ENCODE measurements around the gene PLCXD3. TPM values are rescaled to one million over a fixed set of nuclear protein-coding genes. Genes with fewer than 3 reads are reported as not detected.

Gene PLCXD3
- total and polyA plus RNA-seq, 2 of the 4 experiments (the other 2 are of a cell fraction) = under 0.01 to 0.02 TPM

GRCh38 chr5:41312066-41312465 lies 198.3 kb downstream of the PLCXD3 start:
- H3K79me1 ChIP-seq (ENCODE audit: low read depth in 1 of 2, low read length in 2 of 2) = no peaks in the 10 kb centered on the region
- no peak overlapping the region for H3K56ac ChIP-seq (ENCODE audit: extremely low read depth, insufficient read depth, low read length)
- H3K4me2 ChIP-seq (ENCODE audit: low read depth, low read length) = no peak overlapping the region
- no peak overlapping the region for H3K4ac ChIP-seq (ENCODE audit: low read depth, low read length)
- no peaks in the 10 kb centered on the region for H3K9me3 ChIP-seq (ENCODE audit: control insufficient read depth, insufficient read depth, low read length)
- dilution Hi-C loops (cut with HindIII; ENCODE audit: low sequenced_read_pairs, unreplicated experiment) = no loop called here
- intact Hi-C loops (cut with micrococcal nuclease) = no loop called here
- no peaks in the 10 kb centered on the region for H3K4me1 ChIP-seq (ENCODE audit: control insufficient read depth, insufficient read depth, low read length)
- H2BK20ac ChIP-seq (ENCODE audit: low read depth, low read length) = no peak overlapping the region
- no peak overlapping the region for H4K8ac ChIP-seq (ENCODE audit: low read depth in 2 of 2, low read length in 2 of 2)
- H2BK120ac ChIP-seq (ENCODE audit: low read depth, low read length) = no peak overlapping the region
- CTCF ChIA-PET = interaction anchor here (0.8 kb wide), 1 partner anchor 41 kb away, joined by 7 read pairs; no protein-coding TSS in a partner anchor
- no peak overlapping the region for H3K18ac ChIP-seq (ENCODE audit: low read depth, low read length)
- POLR2A ChIA-PET (ENCODE audit: unreplicated experiment) = no interaction called here
- ATAC-seq (ENCODE audit: low read depth) (no peak), DNase-seq (no peak)
- no TSS peak for BruUV-seq (replicated peaks)
- H3K27ac ChIP-seq (ENCODE audit: insufficient read depth, low read length) = no peak overlapping the region
- H2BK5ac ChIP-seq (ENCODE audit: low read depth, low read length, poor library complexity, severe bottlenecking) = no peak overlapping the region
- no peak overlapping the region for H2AK9ac ChIP-seq (replicated peaks; ENCODE audit: low read depth, low read length, poor library complexity)
- no peaks in the 10 kb centered on the region for H3K36me3 ChIP-seq (ENCODE audit: control insufficient read depth, insufficient read depth, low read length)
- WGBS, 2 experiments (ENCODE audit: extremely low coverage in 2 of 2, insufficient read length in 1 of 2) = no CpG with 5 or more reads among the region's 5 CpGs
- H3K9me1 ChIP-seq (ENCODE audit: insufficient read depth, low read length) = no peaks in the 10 kb centered on the region
- no peak overlapping the region for H4K5ac ChIP-seq (ENCODE audit: low read depth, low read length)
- H3K4me3 ChIP-seq (ENCODE audit: insufficient read depth, low read depth, low read length) = no peak overlapping the region
- in situ Hi-C loops (cut with MboI; ENCODE audit: low sequenced_read_pairs) = no loop called here
- no peaks in the 10 kb centered on the region for H4K20me1 ChIP-seq (ENCODE audit: insufficient read depth, low read length)
- no peak overlapping the region for H2BK15ac ChIP-seq (ENCODE audit: low read depth, low read length)
- H3K9ac ChIP-seq (ENCODE audit: low read depth, low read length) = no peak overlapping the region
- H3K14ac ChIP-seq (replicated peaks; ENCODE audit: low read depth, low read length) = no peak overlapping the region
- H2AK5ac ChIP-seq (ENCODE audit: low read depth, low read length) = no peak overlapping the region
- no peak for TF ChIP-seq USF2 (IDR thresholded peaks at IDR 0.05; ENCODE audit: low read depth, low read length)
- H3K27me3 ChIP-seq (ENCODE audit: control insufficient read depth, insufficient read depth, low read length) = no peaks in the 10 kb centered on the region; the same call in 1 of the 2 replicates
- no peak overlapping the region for H3K23ac ChIP-seq (ENCODE audit: low read depth, low read length)
- H2AFZ ChIP-seq (replicated peaks; ENCODE audit: low read length, poor library complexity) = no peak overlapping the region
- no peak overlapping the region for H4K91ac ChIP-seq (ENCODE audit: insufficient read depth, low read depth, low read length)

Data from IMR-90 (cell line).